ENCODE measurements around the gene KRTAP21-3.
"Not testable (repeated sequence)": the region's sequence is repeated elsewhere in the genome, so short reads cannot be mapped to it uniquely, and the experiment has no call there.

KRTAP21-3 gene

GRCh38 chr21:30718239-30718909, at the start of gene KRTAP21-3:
Gene KRTAP21-3, minus strand, starts transcription at chr21:30718777. Its CDS starts 18 bp downstream, at chr21:30718759.
- DNase-seq: no peak

- no peak for DNase-seq
Measured at GRCh38 chr21:30760776-30761175, 42.2 kb upstream of the KRTAP21-3 start.

- no peak for DNase-seq
Measured at GRCh38 chr21:30758306-30758705, 39.7 kb upstream of the KRTAP21-3 start.

- DNase-seq: not testable (repeated sequence)
Measured at GRCh38 chr21:30755328-30755727, 36.8 kb upstream of the KRTAP21-3 start, which contains the start of gene KRTAP21-1. Gene KRTAP21-1, minus strand, starts transcription at chr21:30755428. Its CDS starts 50 bp downstream, at chr21:30755378.

GRCh38 chr21:30747159-30747558, 28.6 kb upstream of the KRTAP21-3 start, which contains the start of gene KRTAP21-2:
Gene KRTAP21-2, minus strand, starts transcription at chr21:30747259. Its CDS starts 57 bp downstream, at chr21:30747202.
- no peak for DNase-seq

- DNase-seq: no peak
Measured at GRCh38 chr21:30740462-30740861, 21.9 kb upstream of the KRTAP21-3 start.

GRCh38 chr21:30733026-30733425, 14.4 kb upstream of the KRTAP21-3 start:
- DNase-seq: no peak

- no peak for DNase-seq
Measured at GRCh38 chr21:30726726-30727125, 8.1 kb upstream of the KRTAP21-3 start.

- no peak for DNase-seq
Measured at GRCh38 chr21:30719401-30719800, 824 bp upstream of the KRTAP21-3 start.

GRCh38 chr21:30717105-30717504, 1.5 kb downstream of the KRTAP21-3 start:
- DNase-seq: no peak

- no peak for DNase-seq
Measured at GRCh38 chr21:30714946-30715345, 3.6 kb downstream of the KRTAP21-3 start.

- no peak for DNase-seq
Measured at GRCh38 chr21:30714456-30714855, 4.1 kb downstream of the KRTAP21-3 start.

GRCh38 chr21:30713766-30714165, 4.8 kb downstream of the KRTAP21-3 start:
- no peak for DNase-seq

GRCh38 chr21:30710499-30710898, 8.1 kb downstream of the KRTAP21-3 start:
- no peak for DNase-seq

GRCh38 chr21:30707409-30707808, 11.2 kb downstream of the KRTAP21-3 start:
- no peak for DNase-seq

GRCh38 chr21:30695956-30696355, 22.6 kb downstream of the KRTAP21-3 start:
- DNase-seq: no peak

GRCh38 chr21:30689822-30690221, 28.8 kb downstream of the KRTAP21-3 start:
- no peak for DNase-seq

GRCh38 chr21:30684506-30684905, 34.1 kb downstream of the KRTAP21-3 start:
- no peak for DNase-seq

GRCh38 chr21:30680586-30680985, 38.0 kb downstream of the KRTAP21-3 start:
- no peak for DNase-seq

GRCh38 chr21:30676737-30677136, 41.8 kb downstream of the KRTAP21-3 start:
- DNase-seq: no peak

- no peak for DNase-seq
Measured at GRCh38 chr21:30674312-30674711, 44.3 kb downstream of the KRTAP21-3 start.

- DNase-seq: no peak
Measured at GRCh38 chr21:30672985-30673650, 45.5 kb downstream of the KRTAP21-3 start.

- DNase-seq: no peak
Measured at GRCh38 chr21:30668776-30669175, 49.8 kb downstream of the KRTAP21-3 start.
